Measurements from ENCODE around the gene DCDC2C. TPM values are rescaled to one million over a fixed set of nuclear protein-coding genes. Genes with fewer than 3 reads are reported as not detected.

The DCDC2C gene
- polyA plus RNA-seq, 1 donor from 2014 or later = not detected

- H3F3A ChIP-seq (ENCODE audit: insufficient read depth, low read length, poor library complexity, severe bottlenecking) = no peaks in the 10 kb centered on the region
- no peak overlapping the region for H3K27ac ChIP-seq (ENCODE audit: low read length)
- H3K79me2 ChIP-seq (replicated peaks; ENCODE audit: insufficient read depth, low read length) = no peaks in the 10 kb centered on the region
- no peak overlapping the region for H3K4me2 ChIP-seq (ENCODE audit: low read length)
- H4K20me1 ChIP-seq (ENCODE audit: insufficient read depth) = no peaks in the 10 kb centered on the region
- H3K9me3 ChIP-seq (ENCODE audit: low read length) = no peaks in the 10 kb centered on the region
- no peaks in the 10 kb centered on the region for H3K9me2 ChIP-seq (ENCODE audit: insufficient read depth, low read length)
- H3K9ac ChIP-seq (ENCODE audit: low read length) = no peak overlapping the region
- no peaks in the 10 kb centered on the region for H3K36me3 ChIP-seq (ENCODE audit: insufficient read depth, low read length)
- H2AFZ ChIP-seq (ENCODE audit: low read depth, low read length) = no peak overlapping the region
- H3K27me3 ChIP-seq (ENCODE audit: insufficient read depth, low read depth, low read length) = no peaks in the 10 kb centered on the region
- no peak overlapping the region for H3K4me3 ChIP-seq (ENCODE audit: low read length)
- TF ChIP-seq EP300 (conservative IDR thresholded peaks at IDR 0.05; ENCODE audit: poor library complexity, severe bottlenecking) = no peak
- TF ChIP-seq TAF1 (IDR thresholded peaks at IDR 0.05; ENCODE audit: low read depth) = no peak
- no peak for TF ChIP-seq POLR2AphosphoS5 (IDR thresholded peaks at IDR 0.05)
- no peak for TF ChIP-seq EZH2 (IDR thresholded peaks at IDR 0.05; ENCODE audit: borderline replicate concordance, insufficient read depth, low read length, poor library complexity, severe bottlenecking)
- TF ChIP-seq REST (IDR thresholded peaks at IDR 0.05; ENCODE audit: borderline replicate concordance) = no peak
- TF ChIP-seq CTCF (IDR thresholded peaks at IDR 0.05; ENCODE audit: poor library complexity, severe bottlenecking) = no peak
- TF ChIP-seq RAD21 (conservative IDR thresholded peaks at IDR 0.05) = no peak
- no peak for TF ChIP-seq SMC3 (conservative IDR thresholded peaks at IDR 0.05; ENCODE audit: poor library complexity)
- no peak for TF ChIP-seq MXI1 (conservative IDR thresholded peaks at IDR 0.05; ENCODE audit: poor library complexity, severe bottlenecking)
Observed at GRCh38 chr2:3747826-3748225, 44.5 kb downstream of the DCDC2C start.

GRCh38 chr2:3749201-3749600, 45.8 kb downstream of the DCDC2C start:
- no peaks in the 10 kb centered on the region for H3K9me3 ChIP-seq (ENCODE audit: low read length)
- no peaks in the 10 kb centered on the region for H4K20me1 ChIP-seq (ENCODE audit: insufficient read depth)
- no peak overlapping the region for H3K27ac ChIP-seq (ENCODE audit: low read length)
- H3K27me3 ChIP-seq (ENCODE audit: insufficient read depth, low read depth, low read length) = no peaks in the 10 kb centered on the region
- H3K4me3 ChIP-seq (ENCODE audit: low read length) = no peak overlapping the region
- no peak overlapping the region for H3K4me2 ChIP-seq (ENCODE audit: low read length)
- no peaks in the 10 kb centered on the region for H3K36me3 ChIP-seq (ENCODE audit: insufficient read depth, low read length)
- H3F3A ChIP-seq (ENCODE audit: insufficient read depth, low read length, poor library complexity, severe bottlenecking) = no peaks in the 10 kb centered on the region
- H3K9ac ChIP-seq (ENCODE audit: low read length) = no peak overlapping the region
- H3K79me2 ChIP-seq (replicated peaks; ENCODE audit: insufficient read depth, low read length) = no peaks in the 10 kb centered on the region
- H3K9me2 ChIP-seq (ENCODE audit: insufficient read depth, low read length) = no peaks in the 10 kb centered on the region
- TF ChIP-seq POLR2AphosphoS5 (IDR thresholded peaks at IDR 0.05) (no peak), EZH2 (IDR thresholded peaks at IDR 0.05; ENCODE audit: borderline replicate concordance, insufficient read depth, low read length, poor library complexity, severe bottlenecking) (no peak), REST (IDR thresholded peaks at IDR 0.05; ENCODE audit: borderline replicate concordance) (no peak), SMC3 (conservative IDR thresholded peaks at IDR 0.05; ENCODE audit: poor library complexity) (no peak), TAF1 (IDR thresholded peaks at IDR 0.05; ENCODE audit: low read depth) (no peak), MXI1 (conservative IDR thresholded peaks at IDR 0.05; ENCODE audit: poor library complexity, severe bottlenecking) (no peak)
- no peak overlapping the region for H2AFZ ChIP-seq (ENCODE audit: low read depth, low read length)
